OCI-LY7 (cell line): Measurements from ENCODE around the gene LY6G6F.

Experiments
- CTCF ChIP-seq: fragments of 200-600 bp; sonication (generic); conservative IDR thresholded peaks from 2 replicates; pipeline ENCODE4 v1.5.1; 2014; ENCODE audit warnings: mild to moderate bottlenecking, antibody characterized with exemption, low read length, moderate library complexity, mixed read lengths
- EZH2phosphoT487 ChIP-seq: fragments of 200-600 bp; sonication (generic); IDR thresholded peaks from 2 replicates; pipeline ENCODE4 v1.6.1; 2018; ENCODE audit warnings: low read depth, borderline replicate concordance, mild to moderate bottlenecking, mixed run types, antibody characterized with exemption, low read length, moderate library complexity, mixed read lengths

GRCh38 chr6:31711233-31711632, 4.6 kb downstream of the LY6G6F start:
- TF ChIP-seq CTCF (no peak), EZH2phosphoT487 (no peak)
